Panc1 (cell line): ENCODE data around the gene SCP2.

Source experiments
- CTCF ChIP-seq: fragments of 450-650 bp; IDR thresholded peaks from 2 replicates; pipeline ENCODE4 v1.5.1; 2017; ENCODE audit warnings: mild to moderate bottlenecking
- POLR2AphosphoS5 ChIP-seq: IDR thresholded peaks from 2 replicates; pipeline ENCODE4 v1.6.1; 2012; ENCODE audit warnings: mild to moderate bottlenecking, low read depth, low read length, moderate library complexity
- SIN3A ChIP-seq: IDR thresholded peaks from 2 replicates; pipeline ENCODE4 v1.6.1; 2012; ENCODE audit warnings: low read depth, mild to moderate bottlenecking, low read length, moderate library complexity, borderline replicate concordance; ENCODE audit not compliant: insufficient read depth

- TF ChIP-seq CTCF: no peak
- TF ChIP-seq POLR2AphosphoS5: no peak
- no peak for TF ChIP-seq SIN3A
Observed at GRCh38 chr1:53057127-53057526, 130.1 kb downstream of the SCP2 start.
